ENCODE data around the gene CEP97. TPM values are rescaled to one million over a fixed set of nuclear protein-coding genes. Genes with fewer than 3 reads are reported as not detected.
"Not testable (repeated sequence)": the region's sequence is repeated elsewhere in the genome, so short reads cannot be mapped to it uniquely, and the experiment has no call there.

Gene CEP97
- polyA plus RNA-seq, 2 donors = 0.94 to 1.1 TPM

DNA sequence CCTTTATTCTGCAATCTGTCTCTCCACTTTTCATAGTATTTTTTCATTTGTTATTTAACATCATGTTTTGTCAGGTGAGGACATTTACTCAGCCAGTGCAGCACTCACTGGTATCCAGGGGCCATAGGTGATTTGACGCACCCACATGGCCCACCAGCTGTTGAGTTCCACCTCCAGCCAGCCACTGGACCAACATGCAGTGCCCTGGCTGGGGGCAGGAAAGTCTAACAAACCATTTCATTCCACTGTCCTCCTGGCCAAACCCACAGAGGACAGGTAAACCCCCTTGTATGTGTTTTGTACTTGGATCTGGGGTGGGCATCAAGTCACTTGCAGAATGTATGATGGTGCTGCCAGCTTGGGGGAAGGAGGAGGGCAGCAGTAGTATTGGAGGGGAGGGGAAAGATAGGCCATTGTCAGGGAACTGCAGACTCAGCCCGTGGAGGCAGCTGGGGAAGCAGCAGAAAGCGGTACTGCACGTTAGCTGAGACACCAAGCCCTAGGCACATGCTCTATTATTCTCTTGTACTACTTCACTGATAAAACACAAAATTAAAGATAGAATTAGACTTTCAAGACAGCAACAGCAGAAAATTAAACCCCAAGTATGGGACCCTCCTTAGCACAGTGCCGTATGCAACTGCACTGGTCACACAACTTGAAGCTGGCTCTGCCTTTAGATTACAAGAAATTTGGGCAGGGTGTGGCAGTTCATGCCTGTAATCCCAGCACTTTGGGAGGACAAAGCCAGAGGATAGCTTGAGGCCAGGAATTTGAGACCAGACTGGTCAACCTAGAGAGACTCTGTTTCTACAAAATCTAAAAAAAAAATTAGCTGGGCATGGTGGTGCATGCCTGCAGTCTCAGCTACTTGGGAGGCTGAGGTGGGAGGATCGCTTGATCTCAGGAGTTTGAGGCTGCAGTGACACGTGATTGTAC, 22.4 kb upstream of the CEP97 start:
- Histone ChIP-seq H3K27me3 (ENCODE audit: control insufficient read depth in 1 of 2, insufficient read depth in 2 of 2, low read length in 2 of 2) (no peaks in the 10 kb centered on the region), H3K4me1 (ENCODE audit: control insufficient read depth in 2 of 2, insufficient read depth in 2 of 2, low read length in 1 of 2) (peaks cover 0 to 3% of the 10 kb centered on the region in 2 donors), H3K4me3 (ENCODE audit: low read depth in 1 of 2, low read length in 2 of 2) (no peak overlapping the region), H3K27ac (ENCODE audit: low read depth in 2 of 2, low read length in 1 of 2) (no peak overlapping the region), H3K36me3 (ENCODE audit: control insufficient read depth in 2 of 2, insufficient read depth in 2 of 2, low read length in 1 of 2) (no peaks in the 10 kb centered on the region), H3K9me3 (ENCODE audit: control insufficient read depth in 2 of 2, insufficient read depth in 1 of 2, low read depth in 1 of 2, low read length in 1 of 2) (no peaks in the 10 kb centered on the region)
- 79 to 83% methylated on average over 7 of the region's 7 CpGs for WGBS, 2 donors

GRCh38 chr3:101702726-101703125, 21.7 kb upstream of the CEP97 start:
- H3K27ac ChIP-seq (ENCODE audit: low read depth in 2 of 2, low read length in 1 of 2) = no peak overlapping the region

DNA sequence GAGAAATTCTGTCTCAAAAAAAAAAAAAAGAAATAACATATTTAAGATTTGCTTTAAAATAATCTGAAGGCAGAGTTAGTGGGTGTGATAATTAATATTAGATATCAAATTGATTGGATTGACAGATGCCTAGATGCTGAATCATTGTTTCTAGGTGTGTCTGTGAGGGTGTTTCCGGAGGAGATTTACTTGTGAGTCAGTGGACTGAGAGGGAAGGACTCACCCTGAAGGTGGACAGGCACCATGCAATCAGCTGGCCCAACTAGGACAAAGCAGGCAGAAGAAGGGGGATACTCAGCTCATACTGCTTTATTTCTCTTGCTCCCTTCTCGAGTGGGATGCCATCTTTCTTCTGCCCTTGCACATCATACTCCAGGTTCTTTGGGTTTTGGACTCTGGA, 21.2 kb upstream of the CEP97 start:
- H3K27ac ChIP-seq (ENCODE audit: low read depth in 2 of 2, low read length in 1 of 2) = peak overlapping the region in 1 of 2 donors; percentile 70
- WGBS, 2 donors = 77% methylated on average over 2 of the region's 2 CpGs

More at GRCh38 chr3:101702726-101703125, 21.7 kb upstream of the CEP97 start:
- no peaks in the 10 kb centered on the region for H3K36me3 ChIP-seq (ENCODE audit: control insufficient read depth in 2 of 2, insufficient read depth in 2 of 2, low read length in 1 of 2)
- H3K27me3 ChIP-seq (ENCODE audit: control insufficient read depth in 1 of 2, insufficient read depth in 2 of 2, low read length in 2 of 2) = no peaks in the 10 kb centered on the region
- WGBS, 2 donors = 72% methylated on average over 1 of the region's 1 CpG
- H3K4me1 ChIP-seq (ENCODE audit: control insufficient read depth in 2 of 2, insufficient read depth in 2 of 2, low read length in 1 of 2) = peaks cover 0 to 3% of the 10 kb centered on the region in 2 donors
- H3K4me3 ChIP-seq (ENCODE audit: low read depth in 1 of 2, low read length in 2 of 2) = no peak overlapping the region
- H3K9me3 ChIP-seq (ENCODE audit: control insufficient read depth in 2 of 2, insufficient read depth in 1 of 2, low read depth in 1 of 2, low read length in 1 of 2) = no peaks in the 10 kb centered on the region

DNA sequence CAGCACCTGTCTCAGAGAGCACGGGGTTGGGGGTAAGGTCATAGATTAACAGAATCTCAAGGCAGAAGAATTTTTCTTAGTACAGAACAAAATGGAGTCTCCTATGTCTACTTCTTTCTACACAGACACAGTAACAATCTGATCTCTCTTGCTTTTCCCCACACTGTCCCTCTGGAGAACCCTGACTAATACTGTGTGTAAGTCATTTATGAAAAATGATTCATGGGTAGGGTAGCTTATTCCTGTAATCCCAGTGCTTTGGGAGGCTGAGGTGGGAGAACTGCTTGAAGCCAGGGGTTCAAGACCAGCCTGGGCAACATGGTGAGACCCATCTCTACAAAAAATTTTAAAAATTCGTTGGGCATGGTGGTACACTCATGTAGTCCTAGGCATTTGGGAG, 19.8 kb upstream of the CEP97 start:
- WGBS, 2 donors = 47 to 49% methylated on average over 2 of the region's 2 CpGs
- H3K4me3 ChIP-seq (ENCODE audit: low read depth in 1 of 2, low read length in 2 of 2); H3K27me3 ChIP-seq (ENCODE audit: control insufficient read depth in 1 of 2, insufficient read depth in 2 of 2, low read length in 2 of 2); H3K36me3 ChIP-seq (ENCODE audit: control insufficient read depth in 2 of 2, insufficient read depth in 2 of 2, low read length in 1 of 2); H3K9me3 ChIP-seq (ENCODE audit: control insufficient read depth in 2 of 2, insufficient read depth in 1 of 2, low read depth in 1 of 2, low read length in 1 of 2); H3K4me1 ChIP-seq (ENCODE audit: control insufficient read depth in 2 of 2, insufficient read depth in 2 of 2, low read length in 1 of 2): not testable (repeated sequence)
- H3K27ac ChIP-seq (ENCODE audit: low read depth in 2 of 2, low read length in 1 of 2) = peak overlapping the region in 1 of 2 donors; percentile 42

More for the DNA sequence above, 21.2 kb upstream of the CEP97 start:
- Histone ChIP-seq H3K4me1 (ENCODE audit: control insufficient read depth in 2 of 2, insufficient read depth in 2 of 2, low read length in 1 of 2) (peaks cover 0 to 3% of the 10 kb centered on the region in 2 donors), H3K36me3 (ENCODE audit: control insufficient read depth in 2 of 2, insufficient read depth in 2 of 2, low read length in 1 of 2) (no peaks in the 10 kb centered on the region), H3K9me3 (ENCODE audit: control insufficient read depth in 2 of 2, insufficient read depth in 1 of 2, low read depth in 1 of 2, low read length in 1 of 2) (no peaks in the 10 kb centered on the region), H3K27me3 (ENCODE audit: control insufficient read depth in 1 of 2, insufficient read depth in 2 of 2, low read length in 2 of 2) (no peaks in the 10 kb centered on the region), H3K4me3 (ENCODE audit: low read depth in 1 of 2, low read length in 2 of 2) (no peak overlapping the region)

DNA sequence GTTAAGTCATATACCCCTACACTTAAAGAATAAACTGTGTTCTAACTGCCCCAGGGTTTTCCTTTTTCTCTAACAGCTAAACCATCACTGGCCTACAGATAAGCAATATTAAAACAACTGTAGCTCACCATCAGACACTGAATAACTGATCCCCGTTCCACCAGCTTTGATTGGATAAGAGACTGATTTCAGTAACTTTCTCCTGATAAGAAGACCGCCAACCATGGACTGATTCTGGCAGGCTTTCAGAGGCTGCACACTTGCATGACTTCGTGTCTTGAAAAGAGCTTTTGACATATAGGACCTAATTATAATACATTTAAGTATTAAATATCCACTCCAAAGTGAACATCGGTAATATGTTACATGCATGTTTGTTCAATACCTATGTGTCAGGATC, 15.3 kb upstream of the CEP97 start:
- Histone ChIP-seq H3K9me3 (ENCODE audit: control insufficient read depth in 2 of 2, insufficient read depth in 1 of 2, low read depth in 1 of 2, low read length in 1 of 2) (no peaks in the 10 kb centered on the region), H3K27ac (ENCODE audit: low read depth in 2 of 2, low read length in 1 of 2) (no peak overlapping the region), H3K4me1 (ENCODE audit: control insufficient read depth in 2 of 2, insufficient read depth in 2 of 2, low read length in 1 of 2) (no peaks in the 10 kb centered on the region), H3K36me3 (ENCODE audit: control insufficient read depth in 2 of 2, insufficient read depth in 2 of 2, low read length in 1 of 2) (no peaks in the 10 kb centered on the region), H3K4me3 (ENCODE audit: low read depth in 1 of 2, low read length in 2 of 2) (no peak overlapping the region), H3K27me3 (ENCODE audit: control insufficient read depth in 1 of 2, insufficient read depth in 2 of 2, low read length in 2 of 2) (no peaks in the 10 kb centered on the region)
- 71 to 77% methylated on average over 4 of the region's 4 CpGs for WGBS, 2 donors

- H3K27me3 ChIP-seq (ENCODE audit: control insufficient read depth in 1 of 2, insufficient read depth in 2 of 2, low read length in 2 of 2) = no peaks in the 10 kb centered on the region
- H3K4me1 ChIP-seq (ENCODE audit: control insufficient read depth in 2 of 2, insufficient read depth in 2 of 2, low read length in 1 of 2) = no peaks in the 10 kb centered on the region
- no peak overlapping the region for H3K4me3 ChIP-seq (ENCODE audit: low read depth in 1 of 2, low read length in 2 of 2)
- WGBS, 2 donors = 76 to 89% methylated on average over 1 of the region's 1 CpG
- H3K27ac ChIP-seq (ENCODE audit: low read depth in 2 of 2, low read length in 1 of 2) = no peak overlapping the region
- no peaks in the 10 kb centered on the region for H3K9me3 ChIP-seq (ENCODE audit: control insufficient read depth in 2 of 2, insufficient read depth in 1 of 2, low read depth in 1 of 2, low read length in 1 of 2)
- no peaks in the 10 kb centered on the region for H3K36me3 ChIP-seq (ENCODE audit: control insufficient read depth in 2 of 2, insufficient read depth in 2 of 2, low read length in 1 of 2)
Observed at GRCh38 chr3:101718455-101718854, 6.0 kb upstream of the CEP97 start.

DNA sequence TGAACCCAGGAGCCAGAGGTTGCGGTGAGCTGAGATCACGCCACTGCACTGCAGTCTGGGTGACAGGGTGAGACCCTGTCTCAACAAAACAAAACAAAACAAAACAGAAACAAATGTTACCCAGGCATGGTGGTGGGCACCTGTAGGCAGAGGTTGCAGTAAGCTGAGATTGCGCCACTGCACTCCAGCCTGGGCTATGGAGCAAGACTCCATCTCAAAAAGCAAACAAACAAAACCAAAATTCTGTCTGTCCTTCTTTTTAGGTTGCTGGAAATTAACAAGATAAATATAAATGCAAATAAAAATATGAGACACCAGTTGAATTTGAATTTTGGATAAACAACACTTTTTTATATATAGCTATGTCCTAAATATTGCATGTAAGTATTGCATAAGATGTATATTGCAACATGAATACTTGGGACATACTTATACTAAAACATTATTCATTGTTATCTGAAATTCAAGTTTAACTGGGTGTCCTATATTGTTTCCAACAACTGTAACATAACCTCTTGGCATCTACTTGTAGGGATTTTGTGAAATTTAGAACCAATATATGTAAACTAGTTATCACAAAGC, 4.7 kb upstream of the CEP97 start:
- H3K4me1 ChIP-seq (ENCODE audit: control insufficient read depth in 2 of 2, insufficient read depth in 2 of 2, low read length in 1 of 2) = no peaks in the 10 kb centered on the region
- H3K27me3 ChIP-seq (ENCODE audit: control insufficient read depth in 1 of 2, insufficient read depth in 2 of 2, low read length in 2 of 2) = no peaks in the 10 kb centered on the region
- no peaks in the 10 kb centered on the region for H3K36me3 ChIP-seq (ENCODE audit: control insufficient read depth in 2 of 2, insufficient read depth in 2 of 2, low read length in 1 of 2)
- WGBS, 2 donors = 95 to 96% methylated on average over 3 of the region's 3 CpGs
- no peaks in the 10 kb centered on the region for H3K9me3 ChIP-seq (ENCODE audit: control insufficient read depth in 2 of 2, insufficient read depth in 1 of 2, low read depth in 1 of 2, low read length in 1 of 2)
- no peak overlapping the region for H3K27ac ChIP-seq (ENCODE audit: low read depth in 2 of 2, low read length in 1 of 2)
- H3K4me3 ChIP-seq (ENCODE audit: low read depth in 1 of 2, low read length in 2 of 2) = no peak overlapping the region

GRCh38 chr3:101720851-101721840, 3.3 kb upstream of the CEP97 start:
- Histone ChIP-seq H3K27me3 (ENCODE audit: control insufficient read depth in 1 of 2, insufficient read depth in 2 of 2, low read length in 2 of 2) (no peaks in the 10 kb centered on the region), H3K4me3 (ENCODE audit: low read depth in 1 of 2, low read length in 2 of 2) (no peak overlapping the region), H3K36me3 (ENCODE audit: control insufficient read depth in 2 of 2, insufficient read depth in 2 of 2, low read length in 1 of 2) (no peaks in the 10 kb centered on the region), H3K9me3 (ENCODE audit: control insufficient read depth in 2 of 2, insufficient read depth in 1 of 2, low read depth in 1 of 2, low read length in 1 of 2) (no peaks in the 10 kb centered on the region), H3K27ac (ENCODE audit: low read depth in 2 of 2, low read length in 1 of 2) (peak overlapping the region in 1 of 2 donors; percentile 48), H3K4me1 (ENCODE audit: control insufficient read depth in 2 of 2, insufficient read depth in 2 of 2, low read length in 1 of 2) (no peaks in the 10 kb centered on the region)
- 55 to 58% methylated on average over 10 of the region's 10 CpGs for WGBS, 2 donors

Measured in esophagus (tissue), 2 donors.